ENCODE measurements around the gene MYO7B. TPM values are rescaled to one million over a fixed set of nuclear protein-coding genes. Genes with fewer than 3 reads are reported as not detected.
"Not testable (repeated sequence)": the region's sequence is repeated elsewhere in the genome, so short reads cannot be mapped to it uniquely, and the experiment has no call there.

The MYO7B gene
- total RNA-seq, 1 donor from 2014 or later: 0.02 TPM

DNA sequence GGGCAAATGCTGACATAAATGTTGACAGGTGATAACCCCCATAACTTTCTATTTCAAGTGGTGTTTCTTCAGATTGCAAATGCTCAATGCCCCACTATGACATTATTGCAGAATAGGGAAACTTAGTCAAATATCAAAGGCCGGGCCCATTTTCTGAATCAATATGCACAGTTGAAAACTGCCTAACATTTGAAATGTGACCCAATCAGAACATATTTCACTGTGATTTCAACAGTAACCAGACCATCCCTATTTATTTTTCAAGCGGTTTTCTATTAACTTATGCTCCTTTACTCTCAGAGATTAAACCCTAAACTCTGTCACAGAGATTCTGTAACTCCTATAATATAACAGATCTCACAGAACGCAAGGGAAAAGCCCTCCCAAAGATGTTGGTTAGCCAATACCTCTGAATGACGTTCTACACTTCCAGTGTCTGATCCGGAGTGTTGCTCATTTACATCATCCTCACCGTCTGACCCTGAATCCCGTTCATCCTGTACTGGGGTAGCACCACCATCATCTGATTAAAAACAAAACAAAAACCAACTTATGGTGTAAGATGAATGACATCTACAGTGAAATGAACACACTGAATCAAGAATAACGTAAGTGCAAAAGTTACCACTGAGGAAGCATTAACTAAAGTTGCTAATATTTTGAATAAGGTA, 12.1 kb upstream of the MYO7B start:
- DNase-seq (ENCODE audit: low spot score): no peak
- peak overlapping the region; percentile 39 for H3K27ac Mint-ChIP-seq (ENCODE audit: unreplicated experiment)

DNA sequence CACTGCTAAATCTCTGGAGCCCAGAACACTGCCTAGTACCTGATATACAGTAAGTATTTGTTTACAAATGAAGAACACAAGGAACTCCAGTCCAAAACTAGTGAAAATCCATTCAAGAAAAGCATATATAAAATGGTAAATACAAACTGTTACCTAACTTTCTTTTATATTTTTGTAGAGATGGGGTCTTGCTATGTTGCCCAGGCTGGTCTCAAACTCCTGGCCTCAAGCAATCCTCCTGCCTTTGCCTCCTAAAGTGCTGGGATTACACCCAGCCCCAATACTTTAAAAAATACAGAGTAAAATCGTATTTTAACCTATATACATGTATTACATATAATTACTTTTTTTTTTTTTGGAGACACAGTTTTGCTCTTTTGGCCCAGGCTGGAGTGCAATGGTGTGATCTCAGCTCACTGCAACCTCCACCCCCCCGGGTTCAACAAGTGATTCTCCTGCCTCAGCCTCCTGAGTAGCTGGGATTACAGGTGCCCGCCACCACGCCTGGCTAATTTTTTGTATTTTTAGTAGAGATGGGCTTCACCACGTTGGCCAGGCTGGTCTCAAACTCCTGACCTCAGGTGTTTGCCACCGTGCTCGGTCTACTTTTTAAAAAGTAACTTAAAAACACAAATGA, 11.2 kb upstream of the MYO7B start:
- H3K27ac Mint-ChIP-seq (ENCODE audit: unreplicated experiment): peak overlapping the region; percentile 65
- not testable (repeated sequence) for H3K9me3 Mint-ChIP-seq (ENCODE audit: low read depth); DNase-seq (ENCODE audit: low spot score); H3K36me3 Mint-ChIP-seq (ENCODE audit: low read depth); H3K27me3 Mint-ChIP-seq (ENCODE audit: low read depth)
- H3K4me1 Mint-ChIP-seq (ENCODE audit: low read depth): peaks cover 27% of the 10 kb centered on the region
- H3K4me3 Mint-ChIP-seq (ENCODE audit: unreplicated experiment): peak overlapping the region; percentile 83

More for the DNA sequence above, 12.1 kb upstream of the MYO7B start:
- Mint-ChIP-seq H3K4me1 (ENCODE audit: low read depth) (peaks cover 27% of the 10 kb centered on the region), H3K9me3 (ENCODE audit: low read depth) (no peaks in the 10 kb centered on the region), H3K4me3 (ENCODE audit: unreplicated experiment) (no peak overlapping the region), H3K36me3 (ENCODE audit: low read depth) (peaks cover 6% of the 10 kb centered on the region), H3K27me3 (ENCODE audit: low read depth) (no peaks in the 10 kb centered on the region)
- TF ChIP-seq, protein P1, sequence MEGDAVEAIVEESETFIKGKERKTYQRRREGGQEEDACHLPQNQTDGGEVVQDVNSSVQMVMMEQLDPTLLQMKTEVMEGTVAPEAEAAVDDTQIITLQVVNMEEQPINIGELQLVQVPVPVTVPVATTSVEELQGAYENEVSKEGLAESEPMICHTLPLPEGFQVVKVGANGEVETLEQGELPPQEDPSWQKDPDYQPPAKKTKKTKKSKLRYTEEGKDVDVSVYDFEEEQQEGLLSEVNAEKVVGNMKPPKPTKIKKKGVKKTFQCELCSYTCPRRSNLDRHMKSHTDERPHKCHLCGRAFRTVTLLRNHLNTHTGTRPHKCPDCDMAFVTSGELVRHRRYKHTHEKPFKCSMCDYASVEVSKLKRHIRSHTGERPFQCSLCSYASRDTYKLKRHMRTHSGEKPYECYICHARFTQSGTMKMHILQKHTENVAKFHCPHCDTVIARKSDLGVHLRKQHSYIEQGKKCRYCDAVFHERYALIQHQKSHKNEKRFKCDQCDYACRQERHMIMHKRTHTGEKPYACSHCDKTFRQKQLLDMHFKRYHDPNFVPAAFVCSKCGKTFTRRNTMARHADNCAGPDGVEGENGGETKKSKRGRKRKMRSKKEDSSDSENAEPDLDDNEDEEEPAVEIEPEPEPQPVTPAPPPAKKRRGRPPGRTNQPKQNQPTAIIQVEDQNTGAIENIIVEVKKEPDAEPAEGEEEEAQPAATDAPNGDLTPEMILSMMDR (IDR thresholded peaks at IDR 0.05): no peak

DNA sequence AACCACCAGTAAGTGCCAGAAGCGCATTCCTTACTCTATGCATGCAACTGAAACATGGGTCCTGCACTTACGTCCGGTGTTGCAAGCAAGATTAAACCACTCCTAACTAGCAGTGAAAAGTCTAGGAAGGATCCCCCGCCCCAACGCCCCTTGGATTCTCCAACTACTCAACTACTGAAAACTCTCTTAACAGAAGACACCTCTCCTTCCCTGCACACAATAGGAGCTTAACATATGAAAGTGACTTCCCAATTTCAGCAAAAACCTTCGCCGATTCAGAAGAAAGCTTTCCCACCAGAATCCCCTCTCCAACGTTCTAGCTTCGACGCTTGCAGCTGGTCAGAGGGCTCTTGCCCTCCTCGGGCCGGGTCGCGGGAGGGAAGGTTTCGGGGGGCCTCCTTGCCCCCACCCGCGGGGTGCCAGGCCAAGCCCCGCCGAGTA, 9.8 kb upstream of the MYO7B start:
- H3K27me3 Mint-ChIP-seq (ENCODE audit: low read depth): no peaks in the 10 kb centered on the region
- TF ChIP-seq, protein P1 (IDR thresholded peaks at IDR 0.05): no peak
- H3K4me1 Mint-ChIP-seq (ENCODE audit: low read depth): peaks cover 27% of the 10 kb centered on the region
- H3K27ac Mint-ChIP-seq (ENCODE audit: unreplicated experiment): peak overlapping the region; percentile 100
- H3K9me3 Mint-ChIP-seq (ENCODE audit: low read depth): peaks cover 5% of the 10 kb centered on the region
- peak overlapping the region; percentile 83 for H3K4me3 Mint-ChIP-seq (ENCODE audit: unreplicated experiment)
- no peak for DNase-seq (ENCODE audit: low spot score)
- peaks cover 4% of the 10 kb centered on the region for H3K36me3 Mint-ChIP-seq (ENCODE audit: low read depth)

DNA sequence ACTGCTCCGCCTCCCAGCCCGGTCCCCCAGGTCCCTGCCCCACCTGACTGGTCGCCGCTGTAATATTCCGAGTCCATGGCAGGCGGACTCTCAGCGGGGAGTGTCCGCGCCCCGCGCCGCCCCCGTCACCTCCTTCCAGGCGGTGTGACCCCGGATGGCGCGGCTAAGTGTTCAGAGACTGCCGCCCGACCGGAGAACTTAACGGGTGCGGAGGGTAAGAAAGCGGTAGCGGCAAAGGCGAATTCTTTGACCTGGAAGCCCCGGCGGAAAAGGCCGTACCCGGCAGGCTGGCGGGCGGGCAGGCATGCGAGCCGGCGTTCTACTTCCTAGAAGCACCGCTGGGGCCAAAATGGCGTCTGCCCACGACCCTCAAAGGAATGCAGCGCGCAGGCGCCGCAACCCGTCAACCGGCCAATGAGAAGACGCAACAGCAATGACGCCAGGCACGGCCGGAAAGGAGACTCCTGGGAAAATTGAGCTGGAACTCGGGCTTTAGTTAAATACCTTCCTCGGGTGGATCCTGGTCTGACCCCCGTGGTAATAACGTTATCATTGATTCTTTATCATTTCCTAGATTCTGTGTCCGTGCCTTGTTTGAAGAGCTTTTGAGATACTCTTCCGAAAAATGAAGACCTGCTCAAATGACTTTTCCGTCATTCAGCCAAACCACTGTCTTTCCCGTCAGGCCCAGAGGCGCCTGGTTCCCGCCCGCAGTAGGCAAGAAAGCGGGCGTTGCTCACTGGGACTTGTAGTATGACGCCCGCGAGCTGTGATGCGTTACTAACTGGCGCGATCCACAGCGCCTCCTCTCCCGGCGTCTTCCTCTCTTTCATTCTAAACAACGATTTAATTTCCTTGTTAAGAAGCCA, 9.1 kb upstream of the MYO7B start, which contains the start of gene IWS1:
TSS of gene IWS1 (minus strand) at position 358 of the 869 bp plus-strand sequence. CDS start at position 77, 281 bp downstream.
- Mint-ChIP-seq H3K27me3 (ENCODE audit: low read depth) (no peaks in the 10 kb centered on the region), H3K4me1 (ENCODE audit: low read depth) (peaks cover 27% of the 10 kb centered on the region), H3K27ac (ENCODE audit: unreplicated experiment) (peak within 1 kb of the TSS; percentile 100), H3K9me3 (ENCODE audit: low read depth) (peaks cover 5% of the 10 kb centered on the region), H3K36me3 (ENCODE audit: low read depth) (peaks cover 4% of the 10 kb centered on the region), H3K4me3 (ENCODE audit: unreplicated experiment) (peak within 1 kb of the TSS; percentile 83)
- TF ChIP-seq, protein P1 (IDR thresholded peaks at IDR 0.05): peak; percentile 47
- peak; percentile 98 for DNase-seq (ENCODE audit: low spot score)

DNA sequence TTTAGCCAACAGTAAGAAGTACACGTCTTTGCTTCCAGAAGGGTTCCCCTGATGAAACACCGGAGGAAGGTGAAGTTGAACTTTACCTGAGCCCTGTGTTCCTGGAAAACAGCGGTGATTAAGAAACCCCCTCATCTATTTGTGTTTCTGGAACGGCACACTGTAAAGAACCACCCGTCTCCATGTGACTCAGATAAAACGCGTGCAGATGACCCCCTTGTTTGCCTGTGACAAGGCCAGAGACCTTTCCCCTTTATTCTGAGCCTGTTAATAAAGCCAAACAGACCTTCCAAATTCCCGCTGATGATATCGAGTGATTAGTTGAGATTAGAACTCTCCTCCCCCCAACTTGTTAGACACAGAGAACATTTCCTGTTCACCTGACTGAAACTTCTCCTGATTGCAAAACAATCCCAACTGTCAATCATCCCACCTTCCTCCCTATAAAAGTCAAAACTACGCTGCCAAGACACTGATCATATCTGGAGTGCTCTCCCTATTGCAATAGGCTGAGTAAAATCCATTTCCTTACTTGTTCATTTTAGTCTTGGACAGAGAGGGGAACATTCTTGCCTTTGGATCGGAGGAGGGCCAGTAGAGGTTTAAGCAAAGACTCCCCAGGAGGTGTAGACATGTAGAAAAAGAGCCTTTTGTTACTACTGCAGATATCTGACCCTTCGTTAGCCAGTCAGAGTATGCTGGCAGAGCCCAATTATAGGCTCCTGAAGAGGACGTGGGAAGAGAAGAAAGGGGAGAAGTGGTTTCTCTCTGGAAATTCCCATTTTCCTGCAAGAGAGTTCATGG, 8.3 kb upstream of the MYO7B start:
- Mint-ChIP-seq H3K9me3 (ENCODE audit: low read depth) (peaks cover 5% of the 10 kb centered on the region), H3K4me1 (ENCODE audit: low read depth) (peaks cover 27% of the 10 kb centered on the region), H3K36me3 (ENCODE audit: low read depth) (peaks cover 2% of the 10 kb centered on the region), H3K4me3 (ENCODE audit: unreplicated experiment) (peak overlapping the region; percentile 83), H3K27me3 (ENCODE audit: low read depth) (no peaks in the 10 kb centered on the region), H3K27ac (ENCODE audit: unreplicated experiment) (peak overlapping the region; percentile 100)
- DNase-seq (ENCODE audit: low spot score): no peak
- TF ChIP-seq, protein P1 (IDR thresholded peaks at IDR 0.05): no peak

Data from chondrocyte (in vitro differentiated cells).